Measurements from ENCODE around the gene ZFP92.

ZFP92 gene, protein sequence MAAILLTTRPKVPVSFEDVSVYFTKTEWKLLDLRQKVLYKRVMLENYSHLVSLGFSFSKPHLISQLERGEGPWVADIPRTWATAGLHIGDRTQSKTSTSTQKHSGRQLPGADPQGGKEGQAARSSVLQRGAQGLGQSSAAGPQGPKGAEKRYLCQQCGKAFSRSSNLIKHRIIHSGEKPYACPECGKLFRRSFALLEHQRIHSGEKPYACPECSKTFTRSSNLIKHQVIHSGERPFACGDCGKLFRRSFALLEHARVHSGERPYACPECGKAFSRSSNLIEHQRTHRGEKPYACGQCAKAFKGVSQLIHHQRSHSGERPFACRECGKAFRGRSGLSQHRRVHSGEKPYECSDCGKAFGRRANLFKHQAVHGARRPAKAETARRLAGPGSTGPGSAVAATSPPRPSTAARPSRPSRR

DNA sequence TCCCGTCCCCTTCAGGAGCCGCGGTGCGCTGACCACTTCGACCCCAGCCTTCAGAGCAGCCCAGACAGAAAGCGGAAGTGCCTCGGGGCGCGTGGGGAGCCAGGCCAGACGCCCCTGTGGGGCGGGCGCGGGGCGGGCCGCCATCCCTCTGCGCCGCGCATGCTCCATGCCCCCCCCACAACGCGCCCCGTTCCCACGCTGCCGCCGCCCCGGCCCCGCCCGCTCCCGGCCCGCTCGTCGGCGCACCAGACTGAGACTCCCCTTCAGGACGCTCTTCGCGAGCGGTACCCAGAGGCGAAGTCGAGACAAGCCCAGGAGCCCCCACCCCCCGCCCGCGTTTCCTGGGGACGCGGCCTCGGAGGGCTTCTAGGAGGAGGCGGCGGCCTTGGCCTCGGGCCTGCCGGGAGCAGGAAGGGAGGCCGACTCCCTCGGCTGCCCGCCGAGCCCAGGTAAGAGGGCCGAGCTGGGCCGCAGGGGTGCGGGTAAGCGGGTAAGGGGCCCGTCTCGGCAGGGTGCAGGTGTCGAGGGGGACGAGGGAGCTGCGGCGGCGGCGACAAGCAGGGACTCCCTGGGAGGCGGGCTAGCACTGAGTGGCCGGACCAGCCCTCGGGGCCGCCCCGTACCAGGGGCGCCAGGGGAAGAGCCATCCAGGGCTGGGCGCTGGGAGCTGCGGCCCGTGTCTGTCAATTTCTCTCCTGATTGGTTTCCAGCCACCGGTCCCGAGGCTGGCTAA is at the start of gene ZFP92:
ZFP92 (plus strand) TSS at position 218 of the 733 bp plus-strand sequence. CDS start 6,851 bp downstream, outside the sequence.
- Histone ChIP-seq H3K9ac (peak within 1 kb of the TSS; percentile 72), H3K27ac (peak within 1 kb of the TSS; percentile 75), H3K27me3 (ENCODE audit: control insufficient read depth, insufficient read depth, low read length) (no peaks in the 10 kb centered on the region), H3K4me2 (ENCODE audit: low read length) (peak within 1 kb of the TSS; percentile 76), H3K9me3 (ENCODE audit: control insufficient read depth, low read length) (no peaks in the 10 kb centered on the region), H3K4me3 (ENCODE audit: low read depth, low read length) (peak within 1 kb of the TSS; percentile 57), H2AFZ (peak within 1 kb of the TSS; percentile 82), H3K36me3 (ENCODE audit: control insufficient read depth, insufficient read depth, low read length) (no peaks in the 10 kb centered on the region), H3K79me2 (peaks cover 2% of the 10 kb centered on the region), H3K4me1 (no peaks in the 10 kb centered on the region)
- TF ChIP-seq CTCF (IDR thresholded peaks at IDR 0.05) = no peak

- H2AFZ ChIP-seq = no peak overlapping the region
- H3K9ac ChIP-seq = no peak overlapping the region
Observed at GRCh38 chrX:153361781-153362397, 49.4 kb upstream of the ZFP92 start.

DNA sequence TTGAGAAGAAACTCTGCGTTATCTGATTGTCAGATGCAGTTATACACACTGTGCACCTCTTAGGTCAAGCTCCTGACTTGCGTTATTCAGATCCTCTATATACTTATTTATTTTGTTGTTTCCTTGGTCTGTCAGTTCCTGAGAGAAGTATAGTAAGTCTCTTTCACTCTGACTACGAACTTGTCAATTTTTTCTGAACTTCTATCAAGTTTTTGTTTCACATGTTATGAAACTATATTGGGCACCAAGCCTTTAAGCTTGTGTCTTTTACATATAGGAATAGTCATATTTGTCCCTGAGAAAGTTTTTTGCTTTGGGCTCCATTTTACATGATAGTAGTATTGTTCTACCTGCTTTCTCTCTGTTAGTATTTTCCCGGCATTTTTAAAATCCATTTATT is 45.6 kb upstream of the ZFP92 start:
- Histone ChIP-seq H3K27ac (no peak overlapping the region), H2AFZ (no peak overlapping the region), H3K79me2 (no peaks in the 10 kb centered on the region), H3K4me2 (ENCODE audit: low read length) (no peak overlapping the region), H3K4me3 (ENCODE audit: low read depth, low read length) (no peak overlapping the region), H3K9ac (no peak overlapping the region), H3K27me3 (ENCODE audit: control insufficient read depth, insufficient read depth, low read length) (no peaks in the 10 kb centered on the region), H3K4me1 (peaks cover 18% of the 10 kb centered on the region), H3K36me3 (ENCODE audit: control insufficient read depth, insufficient read depth, low read length) (no peaks in the 10 kb centered on the region), H3K9me3 (ENCODE audit: control insufficient read depth, low read length) (no peaks in the 10 kb centered on the region)
- TF ChIP-seq CTCF (IDR thresholded peaks at IDR 0.05) = no peak

More at GRCh38 chrX:153361781-153362397, 49.4 kb upstream of the ZFP92 start:
- H3K79me2 ChIP-seq = no peaks in the 10 kb centered on the region
- peak overlapping the region; percentile 85 for H3K27ac ChIP-seq
- peak overlapping the region; percentile 65 for H3K4me2 ChIP-seq (ENCODE audit: low read length)
- H3K9me3 ChIP-seq (ENCODE audit: control insufficient read depth, low read length) = no peaks in the 10 kb centered on the region
- peaks cover 11% of the 10 kb centered on the region for H3K4me1 ChIP-seq
- H3K4me3 ChIP-seq (ENCODE audit: low read depth, low read length) = no peak overlapping the region
- no peak for TF ChIP-seq CTCF (IDR thresholded peaks at IDR 0.05)
- H3K36me3 ChIP-seq (ENCODE audit: control insufficient read depth, insufficient read depth, low read length) = no peaks in the 10 kb centered on the region
- no peaks in the 10 kb centered on the region for H3K27me3 ChIP-seq (ENCODE audit: control insufficient read depth, insufficient read depth, low read length)

DNA sequence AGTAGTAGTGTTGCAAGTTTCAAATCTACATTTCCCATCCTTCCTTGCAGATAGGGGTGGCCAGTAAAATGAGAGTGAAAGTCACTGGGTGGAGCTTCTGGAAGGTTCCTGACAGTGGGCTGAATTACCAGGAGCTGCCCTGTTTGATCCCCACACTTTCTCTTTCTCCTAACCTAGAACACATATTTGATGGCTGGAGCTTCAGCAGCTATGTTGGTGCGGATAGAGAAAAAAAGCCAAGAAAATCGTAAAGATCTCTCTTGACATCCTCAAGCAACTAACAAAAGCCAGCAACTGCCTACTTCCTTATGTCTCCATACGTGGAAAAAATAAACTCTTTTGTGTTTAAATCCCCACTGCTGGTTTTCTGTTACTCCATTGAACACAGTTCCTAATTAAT is 45.2 kb upstream of the ZFP92 start:
- peaks cover 15% of the 10 kb centered on the region for H3K4me1 ChIP-seq
- no peak for TF ChIP-seq CTCF (IDR thresholded peaks at IDR 0.05)
- H2AFZ ChIP-seq = no peak overlapping the region
- no peak overlapping the region for H3K27ac ChIP-seq
- H3K4me2 ChIP-seq (ENCODE audit: low read length) = no peak overlapping the region
- no peak overlapping the region for H3K4me3 ChIP-seq (ENCODE audit: low read depth, low read length)
- H3K27me3 ChIP-seq (ENCODE audit: control insufficient read depth, insufficient read depth, low read length) = no peaks in the 10 kb centered on the region
- H3K9me3 ChIP-seq (ENCODE audit: control insufficient read depth, low read length) = no peaks in the 10 kb centered on the region
- no peaks in the 10 kb centered on the region for H3K79me2 ChIP-seq
- H3K36me3 ChIP-seq (ENCODE audit: control insufficient read depth, insufficient read depth, low read length) = no peaks in the 10 kb centered on the region
- H3K9ac ChIP-seq = no peak overlapping the region
